AG08396 (cell line): ENCODE data around the gene CADPS.

Experiments
- DNase-seq: peaks from one replicate; pipeline ENCODE4 v3.0.0; 2012; ENCODE audit warnings: low spot score, mixed read lengths

CADPS gene

GRCh38 chr3:62500556-62501288, 374.5 kb downstream of the CADPS start:
- DNase-seq: no peak

DNA sequence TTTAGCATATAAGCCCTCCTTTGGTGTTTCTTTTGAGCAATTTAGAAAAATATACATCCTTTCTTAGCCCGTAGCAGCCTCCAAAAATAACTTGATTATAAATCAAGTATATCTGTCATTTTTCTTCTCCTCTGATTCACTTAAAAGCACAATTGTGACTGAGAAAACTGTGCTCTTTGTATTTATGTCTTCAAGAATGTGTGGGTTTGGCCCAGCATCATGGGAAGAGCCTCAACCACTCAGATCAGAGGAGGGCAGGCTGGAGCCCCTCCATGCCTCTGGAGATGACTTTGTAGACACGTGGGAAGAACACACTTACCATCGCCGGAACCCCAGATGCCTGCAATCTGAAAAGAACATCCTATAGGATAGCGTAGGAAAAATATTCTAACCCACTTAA, 378.1 kb downstream of the CADPS start:
- no peak for DNase-seq

GRCh38 chr3:62496503-62496902, 378.7 kb downstream of the CADPS start:
- DNase-seq: no peak

GRCh38 chr3:62493109-62493801, 382.0 kb downstream of the CADPS start:
- no peak for DNase-seq

- no peak for DNase-seq
Observed at GRCh38 chr3:62482961-62483360, 392.3 kb downstream of the CADPS start.

DNA sequence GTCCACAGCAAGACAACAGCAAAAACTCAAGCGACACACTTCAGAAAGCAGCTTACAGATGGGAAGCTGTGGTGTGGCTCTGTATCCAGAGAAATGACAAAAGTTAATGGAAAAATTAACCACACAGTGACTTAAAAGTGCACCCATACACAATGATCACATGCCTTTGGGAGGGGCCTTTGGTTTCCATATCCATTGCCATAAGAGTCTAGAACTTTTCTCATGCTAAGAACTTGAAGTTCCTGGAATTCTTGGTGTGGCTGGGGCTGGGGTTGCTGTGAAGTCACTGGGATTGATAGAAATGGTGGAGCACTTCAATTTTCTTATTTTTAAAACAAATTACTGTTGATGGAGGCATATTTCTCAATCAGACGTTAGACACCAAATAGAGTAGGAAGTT, 393.3 kb downstream of the CADPS start:
- no peak for DNase-seq

- DNase-seq: no peak
Observed at GRCh38 chr3:62480056-62480455, 395.2 kb downstream of the CADPS start.

DNA sequence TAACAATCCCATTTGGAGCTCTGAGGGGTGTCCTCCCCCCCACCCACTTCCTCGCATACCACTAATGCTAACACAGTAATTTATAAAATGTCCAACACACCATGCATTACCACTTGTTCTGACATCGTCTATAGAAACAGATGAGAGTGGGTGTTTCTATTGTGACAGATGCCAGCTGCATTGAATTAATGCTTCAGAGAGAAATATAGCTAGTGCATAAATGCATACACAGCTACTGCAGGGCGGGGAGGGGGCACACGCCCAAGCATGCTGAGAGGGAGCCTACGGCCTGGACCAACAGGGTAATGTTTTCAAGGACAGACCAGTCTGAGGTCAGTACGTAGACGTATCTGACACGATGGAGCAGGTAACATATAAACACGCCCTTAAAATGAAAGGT, 395.9 kb downstream of the CADPS start:
- no peak for DNase-seq

- DNase-seq: no peak
Observed at GRCh38 chr3:62475306-62475705, 399.9 kb downstream of the CADPS start.

- DNase-seq: no peak
Observed at GRCh38 chr3:62467966-62468722, 407.1 kb downstream of the CADPS start.

DNA sequence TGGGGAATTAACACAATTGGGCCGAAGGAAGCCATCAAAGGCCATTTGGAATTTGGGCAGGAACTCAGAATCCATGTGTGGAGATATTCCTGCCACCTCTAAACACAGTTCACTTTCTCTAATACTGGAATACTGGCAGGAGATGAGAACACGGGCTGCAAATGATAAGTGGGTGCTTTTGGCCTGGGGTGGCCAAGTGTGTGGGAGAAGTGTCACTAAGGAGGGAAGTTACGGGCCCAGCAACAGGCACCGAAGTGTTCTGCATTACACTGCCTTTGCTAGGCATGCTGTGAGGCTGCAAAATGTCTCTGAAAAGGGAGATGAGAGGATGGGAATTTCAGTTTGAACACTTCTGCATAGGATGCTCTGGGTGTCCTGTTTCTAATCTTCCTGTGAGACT, 412.4 kb downstream of the CADPS start:
- no peak for DNase-seq

- DNase-seq: no peak
Observed at GRCh38 chr3:62462104-62462762, 413.0 kb downstream of the CADPS start.

DNA sequence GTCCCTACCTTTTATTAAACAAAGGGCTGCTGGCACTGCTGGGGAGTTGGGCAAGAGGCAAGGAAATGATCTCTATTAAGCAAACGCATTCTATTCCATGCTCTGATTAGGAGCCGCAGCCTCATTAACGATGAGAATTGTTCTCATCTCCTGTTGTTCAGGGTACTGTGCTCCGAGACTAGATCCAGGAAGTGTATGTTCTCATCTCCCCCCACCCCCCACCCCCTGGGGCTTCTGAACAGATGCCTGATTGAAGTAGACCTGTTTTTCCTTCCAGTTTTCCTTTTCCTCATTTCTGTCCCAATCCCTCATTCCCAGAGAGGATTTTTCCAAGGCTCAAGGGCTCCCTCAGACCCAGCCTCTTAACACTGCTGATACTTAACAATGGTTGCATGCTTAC, 420.3 kb downstream of the CADPS start:
- DNase-seq: no peak

DNA sequence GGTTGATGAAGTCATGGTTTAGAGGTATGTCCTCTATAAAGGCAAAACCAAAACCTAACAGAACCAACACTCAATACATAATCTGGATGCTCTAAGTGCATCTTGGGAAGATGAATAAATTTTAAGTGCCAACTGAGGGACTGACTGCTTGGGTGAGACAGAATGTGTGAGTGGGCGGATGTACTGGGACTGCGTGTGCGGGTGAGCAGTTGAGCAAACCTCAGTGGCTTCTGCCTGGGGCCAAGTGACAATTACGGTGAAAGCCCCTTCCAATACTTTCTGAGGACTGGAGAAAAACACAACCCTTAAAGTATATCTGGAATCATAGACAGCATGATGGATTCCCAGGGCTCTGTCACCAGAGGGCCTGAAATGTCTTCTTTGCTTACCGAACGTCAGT, 421.8 kb downstream of the CADPS start:
- no peak for DNase-seq

GRCh38 chr3:62451211-62451887, 423.9 kb downstream of the CADPS start:
- DNase-seq: no peak

GRCh38 chr3:62446337-62446940, 428.8 kb downstream of the CADPS start:
- DNase-seq: no peak

GRCh38 chr3:62445275-62445674, 429.9 kb downstream of the CADPS start:
- DNase-seq: peak; percentile 11

DNA sequence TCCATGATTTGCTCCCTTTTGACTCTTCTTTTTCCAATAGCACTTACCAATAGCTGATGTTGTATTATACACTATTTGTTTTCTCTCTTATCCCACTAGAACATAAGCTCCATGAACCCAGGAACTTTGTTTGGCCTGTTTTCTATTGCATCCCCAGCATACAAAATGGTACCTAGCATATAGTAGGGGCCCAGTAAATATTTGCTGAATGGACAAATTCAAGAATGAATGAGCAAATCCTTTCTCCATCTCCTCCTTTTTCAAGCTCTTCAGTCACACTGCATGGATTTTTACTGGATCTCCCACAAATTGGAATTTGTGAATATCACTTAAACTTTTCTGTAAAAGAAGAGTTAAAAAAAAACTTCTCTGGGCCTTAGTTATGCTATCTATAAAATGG, 435.2 kb downstream of the CADPS start:
- DNase-seq: no peak

DNA sequence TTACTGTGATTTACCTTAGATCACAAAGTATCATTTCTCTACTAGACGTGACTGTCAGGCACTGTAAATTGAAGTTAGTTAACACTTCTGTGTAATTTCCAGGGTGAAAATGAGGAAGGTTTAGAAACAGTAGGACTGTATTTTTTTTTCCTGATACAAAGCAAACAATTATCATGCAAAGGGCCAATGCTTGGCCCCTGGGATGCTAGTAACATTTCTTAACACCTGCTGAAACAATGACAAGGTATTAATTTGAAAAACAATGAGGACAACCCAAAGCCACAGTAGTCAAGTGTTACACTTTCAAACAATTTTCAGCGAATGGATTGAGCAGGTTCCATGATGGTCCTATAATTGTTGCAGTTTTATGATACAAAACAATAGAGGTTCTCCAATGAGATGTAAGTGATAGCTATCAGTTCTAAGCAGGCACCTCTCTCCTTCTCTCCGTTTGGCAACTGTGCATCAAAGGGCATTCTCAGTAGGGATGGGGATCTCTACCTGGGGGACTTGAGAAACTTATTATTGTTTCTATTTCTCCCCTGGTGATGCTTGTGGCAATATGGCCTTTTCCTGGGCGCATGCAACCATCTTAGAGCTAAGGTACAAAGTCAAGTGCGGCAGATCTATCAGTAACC, 435.9 kb downstream of the CADPS start:
- no peak for DNase-seq

- DNase-seq: no peak
Observed at GRCh38 chr3:62436785-62437184, 438.4 kb downstream of the CADPS start.

DNA sequence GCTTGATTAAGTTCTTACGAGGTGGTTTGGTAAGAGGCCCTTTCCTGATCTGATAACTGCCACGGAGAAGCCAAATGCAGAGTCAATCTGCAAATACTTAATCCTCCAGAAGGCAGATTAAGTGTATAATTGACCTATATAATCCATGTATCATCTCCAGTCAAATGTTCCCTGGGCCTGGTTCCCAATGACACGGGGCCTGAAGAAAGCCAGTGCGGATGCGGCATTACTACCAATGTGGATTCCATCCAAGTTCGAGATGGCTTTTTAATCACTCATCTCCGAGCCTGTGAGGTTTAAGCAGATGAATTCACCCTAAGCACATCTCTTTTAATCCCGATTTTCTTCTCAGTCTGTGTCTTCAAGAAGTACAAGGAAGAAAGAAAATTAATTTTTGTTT, 441.8 kb downstream of the CADPS start:
- DNase-seq: no peak
